Right lung (tissue), 10 donors: ENCODE data around the gene TRPM3. TPM values are rescaled to one million over a fixed set of nuclear protein-coding genes. Genes with fewer than 3 reads are reported as not detected.

Source experiments
- DNase-seq, 2 donors: peaks; one replicate each; pipeline ENCODE4 v3.0.0-alpha.2; 2013
- long read RNA-seq, 8 donors: transcript quantifications; one replicate each; lab custom pipeline, GENCODE V29; 2026
- polyA plus RNA-seq, 5 donors: library from polyadenylated mRNA; unstranded; fragments of 120-200 nt; gene quantifications; one replicate each; pipeline versions ENCODE4 v1.2.1 to v1.2.3, GENCODE V29; 2013; ENCODE audit warnings: inconsistent platforms in 1 of 5, low replicate concordance in 1 of 5; ENCODE audit not compliant: insufficient read length in 5 of 5, insufficient read depth in 1 of 5

Gene TRPM3
- polyA plus RNA-seq = 1 to 10 TPM in 3 of 5 donors, under 1 TPM in 2; 0.45 to 1.7 (median 1.1) TPM
- long read RNA-seq, donor 1 = 0 reads
- long read RNA-seq, donor 2 = 0 reads
- long read RNA-seq, donor 3 = 0 reads
- long read RNA-seq, donor 4 = 0 reads
- long read RNA-seq, donor 5 = 0 reads
- long read RNA-seq, donor 6 = 0 reads
- long read RNA-seq, donor 7 = 0 reads
- long read RNA-seq, donor 8 = 0 reads

DNA sequence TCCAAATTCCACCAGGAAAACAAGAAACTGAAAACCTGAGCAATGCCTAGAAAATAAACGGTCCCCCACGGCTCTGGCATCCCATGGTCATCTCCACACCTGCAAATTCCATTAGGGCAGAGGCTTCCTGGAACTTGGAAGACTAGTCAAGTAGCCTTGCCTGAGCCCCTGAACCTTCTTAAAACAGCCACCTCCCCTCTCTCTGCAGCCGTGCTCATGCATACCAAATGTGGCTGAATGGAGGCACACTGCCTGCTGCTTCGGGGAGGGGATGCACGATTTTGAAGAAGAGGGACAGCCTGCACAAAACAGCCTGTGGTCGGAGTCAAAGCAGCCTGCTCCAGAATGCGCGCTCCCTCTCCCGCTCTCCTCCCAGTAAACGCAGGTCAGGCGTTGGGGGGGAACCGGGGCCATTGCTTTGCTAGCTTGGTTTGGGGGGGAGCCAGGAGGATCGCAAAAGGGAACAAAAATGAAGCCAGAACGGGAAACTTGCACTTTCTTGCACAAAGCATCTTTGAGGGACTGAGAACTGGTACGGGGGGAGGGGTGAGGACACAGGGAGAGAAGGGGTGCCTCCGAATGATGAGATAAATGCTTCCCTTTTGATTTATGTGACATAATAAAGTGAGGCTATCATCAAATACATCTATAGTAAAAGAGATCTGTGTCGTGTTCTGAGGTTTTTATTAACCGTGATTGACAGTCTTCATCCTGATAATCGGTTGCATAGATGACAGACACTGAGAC is at the start of gene TRPM3:
Gene TRPM3 (minus strand): TSS at position 347 of the 747 bp plus-strand sequence. CDS start 267 bp downstream, at position 80.
- DNase-seq = no peak

DNA sequence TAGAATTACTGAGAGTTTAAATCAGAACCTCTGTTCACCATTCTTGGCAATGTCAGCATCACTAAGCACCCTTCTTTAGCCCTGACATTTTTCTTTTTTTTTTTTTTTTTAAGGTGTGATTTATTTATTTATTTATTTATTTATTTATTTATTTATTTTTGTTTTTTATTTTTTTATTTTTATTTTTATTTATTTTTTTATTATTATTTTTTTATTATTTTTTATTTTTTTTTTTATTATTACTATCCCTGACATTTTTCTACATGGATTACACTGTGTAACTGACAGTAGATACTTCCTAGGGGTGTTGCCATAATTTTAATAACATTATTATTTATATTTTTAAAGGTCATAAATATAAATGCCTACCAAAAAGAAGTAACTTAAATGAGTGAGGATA is 47.0 kb upstream of the TRPM3 start:
- DNase-seq = no peak

DNA sequence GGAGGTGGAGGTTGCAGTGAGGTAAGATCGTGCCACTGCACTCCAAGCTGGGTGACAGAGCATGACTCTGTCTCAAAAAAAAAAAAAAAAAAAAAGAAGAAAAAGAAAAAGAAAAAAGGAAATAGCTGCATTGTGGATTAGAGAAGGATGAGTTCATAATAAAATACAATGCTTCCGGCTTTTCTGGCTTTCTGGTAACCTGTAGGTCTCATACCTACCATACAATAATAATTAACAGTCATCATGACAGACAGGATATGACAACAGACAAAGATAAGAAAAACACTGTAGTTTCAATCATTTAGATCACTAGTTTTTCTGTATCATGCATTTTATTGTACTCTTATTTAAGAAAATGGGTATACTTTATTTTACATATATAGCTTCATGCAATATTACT is 40.7 kb upstream of the TRPM3 start:
- DNase-seq = no peak

DNA sequence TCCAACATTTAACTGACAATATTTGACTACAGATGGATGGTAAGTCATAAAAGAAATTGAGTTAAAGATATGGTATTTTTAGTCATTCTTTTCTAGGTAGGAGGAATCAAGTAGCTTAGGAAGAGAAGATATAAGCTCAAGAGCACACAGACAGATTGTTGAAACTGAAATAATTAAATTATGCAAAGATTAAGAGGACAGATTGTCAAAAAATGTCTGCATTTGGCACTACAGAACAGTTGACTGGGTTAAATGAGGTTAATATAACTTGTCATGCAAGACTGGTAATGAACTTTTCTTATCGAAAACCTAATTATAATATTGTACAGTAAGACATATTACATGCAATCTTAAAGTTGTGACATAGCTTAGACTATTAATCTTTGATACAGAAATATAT is 36.3 kb upstream of the TRPM3 start:
- DNase-seq = no peak

DNA sequence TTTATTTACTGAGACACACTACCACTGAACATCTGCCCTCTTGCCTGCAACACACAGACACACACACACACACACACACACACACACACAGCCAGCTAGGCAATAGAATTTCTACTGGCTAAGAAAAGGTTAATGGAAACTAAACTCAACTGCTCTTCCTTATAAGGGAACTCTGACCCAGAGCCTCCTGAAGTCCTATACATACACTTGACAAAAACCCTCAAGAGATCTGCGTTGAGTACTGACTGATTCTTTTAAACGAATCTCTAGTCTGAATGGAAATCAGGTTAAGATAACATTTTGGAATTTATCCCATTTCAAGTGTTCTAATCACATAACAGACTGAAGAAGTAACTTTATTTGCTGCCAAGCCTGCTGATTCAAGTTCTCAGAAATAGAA is 25.9 kb upstream of the TRPM3 start:
- DNase-seq = no peak

DNA sequence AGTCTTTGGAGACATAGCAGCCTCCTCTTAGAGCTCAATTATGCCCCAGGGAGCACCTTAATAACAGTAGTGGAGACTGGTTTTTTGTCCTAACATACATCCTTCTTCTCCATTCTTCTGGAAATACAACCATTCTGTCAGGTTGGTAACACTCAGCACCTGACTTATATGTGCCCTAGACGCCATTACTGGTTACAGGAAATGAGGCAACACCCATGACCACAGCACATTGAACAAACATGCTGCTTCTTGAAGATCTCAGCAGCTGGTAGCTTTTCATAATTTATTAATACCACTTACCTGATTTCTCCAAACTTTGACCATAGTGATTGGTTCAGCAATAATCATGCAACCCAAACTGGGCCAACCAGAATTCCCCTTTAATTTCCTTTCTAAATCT is 25.1 kb upstream of the TRPM3 start:
- no peak for DNase-seq

- peak; percentile 51 for DNase-seq
These were observed 23.8 kb upstream of the TRPM3 start for GRCh38 chr9:71145179-71145578.

DNA sequence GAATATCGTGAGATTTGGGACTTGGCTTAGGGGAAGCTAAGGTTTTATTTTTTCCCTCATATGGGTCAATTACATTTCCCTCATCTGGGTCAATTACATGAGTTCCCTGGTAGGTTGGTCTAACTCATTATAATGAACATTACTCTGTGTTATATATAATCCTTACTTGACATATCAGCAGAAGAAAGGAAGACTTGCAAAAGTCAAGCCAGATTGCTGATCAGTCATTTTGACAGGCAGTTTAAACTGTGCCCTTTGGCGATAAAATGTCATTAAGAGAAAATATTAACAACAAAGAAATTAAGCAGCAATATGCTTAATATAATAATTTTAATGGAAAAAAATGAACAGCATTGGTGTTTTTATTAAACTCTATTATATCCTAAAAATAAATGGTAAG is 23.1 kb upstream of the TRPM3 start:
- no peak for DNase-seq

GRCh38 chr9:71136696-71137095 is 15.3 kb upstream of the TRPM3 start:
- no peak for DNase-seq

- DNase-seq = no peak
These were observed 9.7 kb upstream of the TRPM3 start for GRCh38 chr9:71131145-71131544.

GRCh38 chr9:71130521-71130920 is 9.1 kb upstream of the TRPM3 start:
- no peak for DNase-seq

DNA sequence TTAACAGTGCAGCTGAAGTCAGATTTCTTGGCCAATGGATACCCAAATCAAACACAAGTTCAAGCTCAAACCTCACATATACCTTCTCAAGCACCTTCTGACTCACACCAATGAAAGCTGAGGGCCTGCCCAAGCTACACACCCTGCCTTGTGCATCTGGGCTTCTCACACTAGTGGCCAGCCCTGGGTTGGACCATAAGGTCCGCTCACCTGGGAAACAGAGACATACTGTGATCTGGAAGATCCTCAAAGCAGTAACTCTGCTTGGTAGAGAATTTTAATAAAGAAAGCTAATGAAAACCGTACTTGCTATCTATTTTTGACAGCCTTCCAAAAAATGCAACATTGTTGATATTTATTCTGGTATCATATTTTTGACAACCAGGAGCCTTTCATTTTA is 7.4 kb upstream of the TRPM3 start:
- no peak for DNase-seq

GRCh38 chr9:71127301-71127700 is 5.9 kb upstream of the TRPM3 start:
- no peak for DNase-seq

GRCh38 chr9:71122421-71122820 is 1.0 kb upstream of the TRPM3 start:
- DNase-seq = no peak

DNA sequence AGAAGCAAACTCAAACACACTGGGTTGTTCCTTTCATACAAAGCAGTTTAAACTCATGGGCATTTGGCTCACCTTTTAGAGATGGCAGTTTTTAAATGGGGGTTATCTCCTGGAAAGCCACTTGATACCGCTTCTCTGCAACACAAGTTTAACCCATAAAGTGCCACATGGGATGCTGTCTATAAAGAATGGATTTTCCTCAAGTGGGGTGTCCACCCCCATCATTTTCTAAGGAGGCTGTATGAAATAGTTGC is 528 bp upstream of the TRPM3 start:
- DNase-seq = no peak

- no peak for DNase-seq
These were observed 747 bp downstream of the TRPM3 start for GRCh38 chr9:71120501-71121247.

- DNase-seq = no peak
These were observed 1.7 kb downstream of the TRPM3 start for GRCh38 chr9:71119746-71120145.

DNA sequence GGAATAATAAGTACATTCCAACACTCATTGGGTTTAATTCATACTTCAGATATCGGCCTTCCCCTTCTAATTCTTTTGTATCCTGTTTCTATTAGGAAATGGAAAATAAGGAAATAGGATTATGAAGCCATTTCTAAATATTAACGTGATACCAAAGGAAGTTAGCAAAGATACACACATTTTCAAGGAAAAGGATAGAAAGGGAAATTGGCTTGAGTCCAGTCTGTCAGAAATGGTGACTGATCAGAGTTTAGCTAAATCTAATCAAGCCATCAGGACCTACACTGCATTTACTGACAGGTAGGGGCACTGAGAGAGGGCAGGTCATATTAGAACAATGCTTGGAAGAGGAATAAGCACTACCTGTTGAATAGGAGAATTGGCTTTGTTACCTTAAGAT is 3.1 kb downstream of the TRPM3 start:
- DNase-seq = no peak

GRCh38 chr9:71115448-71115975 is 5.9 kb downstream of the TRPM3 start:
- DNase-seq = peak in 1 of 2 donors; percentile 4

DNA sequence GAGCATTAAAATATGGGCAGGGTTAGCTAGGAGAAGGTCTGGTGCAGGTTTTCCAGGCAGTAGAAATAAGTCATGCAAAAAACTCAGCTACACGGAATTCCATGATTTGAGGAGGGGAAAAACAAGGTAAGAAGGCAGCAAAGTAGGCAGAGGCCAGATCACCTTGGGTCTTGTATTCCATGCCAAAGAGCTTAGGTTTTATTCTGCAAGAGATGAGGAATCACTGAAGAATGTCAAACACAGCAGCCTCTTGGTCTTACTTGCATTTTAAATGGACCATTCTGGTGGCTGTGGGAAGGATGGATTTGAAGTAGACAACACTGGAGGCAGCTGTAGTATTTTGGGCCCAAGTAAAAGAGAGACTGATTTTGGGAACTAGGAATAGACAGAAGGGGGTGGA is 8.6 kb downstream of the TRPM3 start:
- DNase-seq = no peak

GRCh38 chr9:71108937-71109336 is 12.5 kb downstream of the TRPM3 start:
- no peak for DNase-seq

DNA sequence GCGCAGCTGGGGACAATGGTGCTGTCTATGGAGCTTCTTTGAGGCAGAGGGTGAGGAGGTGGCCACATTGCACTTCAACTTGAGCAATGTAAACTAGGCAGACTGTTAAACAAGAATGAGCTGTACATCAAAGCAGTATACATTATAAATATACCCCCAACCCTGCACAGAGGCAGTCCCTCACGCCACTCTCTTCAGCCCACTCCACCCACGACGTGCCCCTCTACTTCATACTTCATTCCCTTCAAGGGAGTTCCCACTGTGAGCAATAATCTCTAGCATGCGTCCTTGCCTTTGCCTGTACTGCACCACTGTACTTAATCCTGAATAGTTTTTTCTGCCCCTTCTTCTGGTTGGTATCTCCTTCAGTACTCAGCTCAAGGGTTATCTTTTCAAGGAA is 14.4 kb downstream of the TRPM3 start:
- DNase-seq = no peak

GRCh38 chr9:71105192-71105591 is 16.2 kb downstream of the TRPM3 start:
- DNase-seq = no peak
